ENCODE results near the gene CENPO. TPM values are rescaled to one million over a fixed set of nuclear protein-coding genes. Genes with fewer than 3 reads are reported as not detected.
"Not testable (repeated sequence)": the region's sequence is repeated elsewhere in the genome, so short reads cannot be mapped to it uniquely, and the experiment has no call there.

Gene CENPO
- total RNA-seq, 1 donor from 2014 or later: 12.9 TPM

DNA sequence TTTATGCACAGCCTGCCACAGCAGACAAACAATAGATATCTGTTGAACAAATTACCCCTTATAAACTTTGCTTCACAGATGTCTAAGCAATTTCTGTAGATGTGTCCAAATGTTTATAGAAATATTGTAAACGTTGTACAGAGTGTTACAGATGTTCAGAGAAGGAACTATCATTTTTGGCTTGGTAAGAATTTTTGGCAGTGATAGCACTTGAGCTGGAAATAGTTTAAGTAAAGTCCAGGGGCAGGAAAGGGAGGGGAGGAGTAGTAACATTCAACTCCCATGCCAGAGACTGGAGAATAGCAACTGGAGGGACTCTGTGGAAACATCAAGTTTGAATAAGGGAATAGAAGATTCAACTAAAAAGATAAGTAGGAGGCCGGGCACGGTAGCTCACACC lies 4.4 kb upstream of the CENPO start:
- DNase-seq: no peak

DNA sequence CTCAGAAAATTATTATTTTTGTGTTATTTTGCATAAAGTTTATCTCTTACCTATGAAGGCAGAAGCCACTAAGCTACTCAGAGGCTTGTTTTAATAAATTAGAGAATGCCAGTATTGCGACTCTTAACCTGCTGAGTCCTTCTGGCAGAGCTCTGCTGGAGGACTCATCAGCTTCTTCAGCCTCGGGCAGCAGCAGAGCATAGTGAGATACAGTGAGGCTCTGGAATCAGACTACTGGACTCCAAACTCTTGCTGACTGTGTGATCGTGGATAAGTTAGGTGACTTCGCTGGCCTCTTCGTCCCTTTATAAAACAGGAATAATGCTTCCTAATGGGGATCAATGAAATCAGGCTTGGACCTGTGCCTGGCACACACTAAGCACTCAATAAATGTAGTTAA lies 1.8 kb upstream of the CENPO start:
- no peak for DNase-seq

DNA sequence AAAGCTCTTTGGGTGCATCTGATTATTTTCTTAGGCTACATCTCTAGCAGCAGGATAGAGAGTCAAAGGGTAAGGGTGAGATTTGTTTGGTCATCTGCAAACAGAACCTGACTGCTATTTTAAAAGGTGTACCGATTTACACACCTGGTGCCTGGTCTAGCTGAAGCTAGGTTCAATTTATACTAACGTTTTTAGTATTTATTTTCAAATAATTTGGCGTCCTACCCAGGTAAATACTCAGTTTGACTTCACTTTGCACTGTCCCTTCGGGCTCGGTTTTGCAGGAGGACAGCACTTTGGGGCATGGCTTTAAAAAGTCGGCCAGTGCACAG lies 717 bp upstream of the CENPO start:
- no peak for DNase-seq

- no peak for DNase-seq
Measured at GRCh38 chr2:24793761-24794435, 673 bp downstream of the CENPO start.

DNA sequence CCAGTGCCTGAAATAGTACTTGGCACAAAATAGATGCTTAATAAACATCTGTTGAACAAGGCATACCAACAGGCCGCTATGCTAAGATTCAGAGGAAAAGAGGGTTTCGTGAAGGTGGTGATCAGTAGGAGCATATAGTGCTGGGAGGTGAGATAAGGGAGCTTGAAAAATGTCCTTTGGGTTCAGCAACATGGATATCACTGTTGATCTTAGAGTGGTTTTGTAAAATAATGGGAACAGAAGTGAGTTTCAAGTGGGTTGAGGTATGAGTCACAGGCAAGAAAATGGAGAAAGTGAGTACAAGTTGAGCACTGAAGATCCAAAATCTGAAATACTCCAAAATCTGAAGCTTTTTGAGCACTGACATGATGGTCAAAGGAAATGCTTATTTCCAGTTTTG lies 4.4 kb downstream of the CENPO start:
- DNase-seq: no peak

DNA sequence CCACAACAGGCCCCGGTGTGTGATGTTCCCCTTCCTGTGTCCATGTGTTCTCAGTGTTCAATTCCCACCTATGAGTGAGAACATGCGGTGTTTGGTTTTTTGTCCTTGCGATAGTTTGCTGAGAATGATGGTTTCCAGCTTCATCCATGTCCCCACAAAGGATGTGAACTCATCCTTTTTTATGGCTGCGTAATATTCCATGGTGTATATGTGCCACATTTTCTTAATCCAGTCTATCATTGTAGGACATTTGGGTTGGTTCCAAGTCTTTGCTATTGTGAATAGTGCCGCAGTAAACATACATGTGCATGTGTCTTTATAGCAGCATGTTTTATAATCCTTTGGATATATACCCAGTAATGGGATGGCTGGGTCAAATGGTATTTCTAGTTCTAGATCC lies 7.3 kb downstream of the CENPO start:
- not testable (repeated sequence) for DNase-seq

DNA sequence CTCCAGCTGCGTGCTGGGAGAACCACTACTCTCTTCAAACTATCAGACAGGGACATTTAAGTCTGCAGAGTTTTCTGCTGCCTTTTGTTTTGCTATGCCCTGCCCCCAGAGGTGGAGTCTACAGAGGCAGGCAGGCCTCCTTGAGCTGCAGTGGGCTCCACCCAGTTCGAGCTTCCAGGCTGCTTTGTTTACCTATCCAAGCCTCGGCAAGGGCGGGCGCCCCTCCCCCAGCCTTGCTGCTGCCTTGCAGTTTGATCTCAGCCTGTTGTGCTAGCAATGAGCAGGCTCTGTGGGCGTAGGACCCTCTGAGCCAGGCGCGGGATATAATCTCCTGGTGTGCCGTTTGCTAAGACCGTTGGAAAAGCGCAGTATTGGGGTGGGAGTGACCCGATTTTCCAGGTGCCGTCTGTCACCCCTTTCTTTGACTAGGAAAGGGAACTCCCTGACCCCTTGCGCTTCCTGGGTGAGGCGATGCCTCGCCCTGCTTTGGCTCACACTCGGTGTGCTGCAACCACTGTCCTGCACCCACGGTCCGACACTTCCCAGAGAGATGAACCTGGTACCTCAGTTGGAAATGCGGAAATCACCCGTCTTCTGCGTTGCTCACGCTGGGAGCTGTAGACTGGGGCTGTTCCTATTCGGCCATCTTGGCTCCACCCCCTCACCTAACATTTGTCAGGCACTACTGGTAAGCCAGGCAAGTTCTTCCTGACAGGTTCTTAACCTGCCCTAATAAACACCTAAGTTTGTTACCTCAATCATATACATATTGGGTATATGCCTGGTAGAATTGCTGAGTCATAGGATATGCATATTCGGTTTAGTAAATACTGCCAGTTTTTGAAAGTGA lies 12.8 kb downstream of the CENPO start:
- DNase-seq: not testable (repeated sequence)

DNA sequence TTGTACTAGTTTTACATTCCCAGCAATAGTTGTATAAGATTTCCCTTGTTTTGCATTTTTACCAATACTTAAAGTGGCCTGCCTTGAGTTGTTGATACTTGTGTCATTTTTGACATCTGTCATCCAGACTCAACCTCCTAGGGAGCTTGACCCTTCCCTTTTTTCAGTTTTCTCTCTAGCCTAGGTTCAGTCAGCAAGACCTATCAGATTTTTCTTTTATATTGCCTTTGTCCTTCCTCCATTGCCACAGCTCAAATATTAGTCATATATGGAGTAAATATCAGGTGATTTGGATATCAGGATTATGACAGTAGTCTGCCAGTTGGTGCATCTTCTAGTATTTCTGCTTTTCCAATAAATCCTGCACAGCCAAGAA lies 13.4 kb downstream of the CENPO start:
- DNase-seq: no peak

GRCh38 chr2:24809316-24810007 lies 16.2 kb downstream of the CENPO start:
- DNase-seq: no peak

GRCh38 chr2:24813691-24814137 lies 20.5 kb downstream of the CENPO start:
- DNase-seq: peak; percentile 61

- DNase-seq: peak; percentile 47
Measured at GRCh38 chr2:24814516-24814915, 21.3 kb downstream of the CENPO start.

GRCh38 chr2:24815171-24815570 lies 21.9 kb downstream of the CENPO start:
- no peak for DNase-seq

DNA sequence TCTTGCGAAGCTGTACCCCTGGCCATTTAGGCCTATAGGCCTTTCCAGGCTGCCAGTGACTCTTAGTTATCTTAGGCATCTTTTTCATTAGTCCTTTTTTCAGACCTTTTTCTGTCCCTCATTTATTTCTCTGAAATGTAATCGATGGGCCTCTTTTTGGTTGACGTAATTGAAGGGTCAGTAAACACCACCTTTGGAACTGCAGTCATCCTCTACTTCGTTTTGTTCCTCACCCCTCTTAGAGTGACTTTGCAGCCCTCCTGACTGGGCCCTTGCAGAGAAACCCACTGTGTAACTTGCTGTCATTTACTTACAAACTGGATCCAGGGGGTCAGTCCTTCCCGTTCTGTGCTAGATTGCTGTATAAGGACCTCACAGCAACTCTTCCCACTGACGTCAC lies 23.2 kb downstream of the CENPO start:
- no peak for DNase-seq

- DNase-seq: no peak
Measured at GRCh38 chr2:24816884-24817283, 23.7 kb downstream of the CENPO start.

GRCh38 chr2:24818721-24819167 lies 25.5 kb downstream of the CENPO start:
- DNase-seq: no peak

GRCh38 chr2:24819442-24820174 lies 26.4 kb downstream of the CENPO start:
- no peak for DNase-seq

GRCh38 chr2:24820175-24820513 lies 26.9 kb downstream of the CENPO start:
- no peak for DNase-seq

GRCh38 chr2:24820598-24821432 lies 27.6 kb downstream of the CENPO start:
- DNase-seq: no peak

DNA sequence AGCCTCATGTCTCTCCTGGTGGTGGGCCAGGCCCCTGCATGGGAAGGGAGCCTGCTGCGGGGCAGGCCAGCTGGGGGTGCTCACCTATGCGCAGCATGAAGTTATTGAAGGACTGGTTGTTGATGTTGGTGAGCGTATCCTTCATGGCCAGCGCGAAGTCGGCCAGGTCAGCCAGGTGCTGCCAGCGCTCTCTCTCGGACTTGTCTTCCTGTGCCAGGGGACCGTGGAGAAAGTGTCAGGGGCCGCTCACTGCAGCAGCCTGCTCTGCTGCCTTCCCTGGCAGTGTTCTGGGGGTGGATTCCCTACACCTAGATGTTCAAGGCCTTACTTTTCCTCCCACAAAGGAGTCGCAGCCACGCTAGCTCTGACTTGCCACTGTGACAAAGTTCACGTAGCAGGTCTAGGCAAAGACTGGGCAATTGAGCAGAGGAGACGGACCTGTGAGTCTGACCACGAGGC lies 28.2 kb downstream of the CENPO start:
- DNase-seq: no peak

DNA sequence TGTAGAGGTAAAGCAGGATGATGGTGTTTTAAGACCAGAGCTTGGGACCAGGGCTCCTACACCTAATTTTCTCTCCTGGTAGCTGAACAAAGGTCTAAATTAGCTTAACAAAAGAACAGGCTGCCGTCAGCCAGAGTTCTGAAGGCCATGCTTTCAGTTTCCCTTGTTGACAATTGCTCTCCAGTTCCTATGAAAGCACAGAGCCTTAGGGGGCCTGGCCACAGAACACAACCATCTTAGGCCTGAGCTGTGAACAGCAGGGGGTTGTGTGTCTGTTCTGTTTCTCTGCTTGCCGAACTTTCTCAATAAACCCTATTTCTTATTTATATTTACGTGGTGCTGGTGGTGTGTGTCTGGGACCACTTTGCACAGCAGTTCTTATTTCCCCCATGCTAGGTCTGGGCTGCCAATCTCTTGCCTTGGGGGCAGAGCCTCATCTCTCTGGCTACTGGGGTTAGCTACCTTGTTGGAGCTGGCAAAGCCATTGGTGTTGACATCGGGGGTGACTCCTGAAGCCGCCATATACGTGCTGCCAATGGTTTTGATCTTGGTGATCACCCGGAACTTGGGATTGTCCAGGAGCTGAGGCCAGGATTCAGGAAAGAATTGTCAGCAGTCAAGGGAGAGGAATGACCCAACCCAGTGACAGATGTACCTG lies 29.0 kb downstream of the CENPO start:
- no peak for DNase-seq

- no peak for DNase-seq
Measured at GRCh38 chr2:24824071-24824588, 30.9 kb downstream of the CENPO start.

Data from tongue (tissue), 2 donors.